ENCODE results near the gene SEC61A1.

SEC61A1 gene

GRCh38 chr3:128051837-128052594 is at the start of gene SEC61A1:
Gene SEC61A1 (plus strand): TSS chr3:128052437. CDS start chr3:128052553, 116 bp downstream.
- H3K27ac ChIP-seq = peak within 1 kb of the TSS; percentile 100
- peak; percentile 52; the same call in 1 of the 2 replicates for TF ChIP-seq ZFX (IDR thresholded peaks at IDR 0.05)
- no peak for TF ChIP-seq CTCF (conservative IDR thresholded peaks at IDR 0.05)

- no peak overlapping the region for H3K27ac ChIP-seq
- no peak for TF ChIP-seq ZFX (IDR thresholded peaks at IDR 0.05)
- TF ChIP-seq CTCF (conservative IDR thresholded peaks at IDR 0.05) = no peak
Observed at GRCh38 chr3:128004661-128005060, 47.6 kb upstream of the SEC61A1 start.

GRCh38 chr3:128006061-128007032 is 45.9 kb upstream of the SEC61A1 start:
- H3K27ac ChIP-seq = no peak overlapping the region
- no peak for TF ChIP-seq CTCF (conservative IDR thresholded peaks at IDR 0.05)
- TF ChIP-seq ZFX (IDR thresholded peaks at IDR 0.05) = no peak

GRCh38 chr3:128007033-128007424 is 45.2 kb upstream of the SEC61A1 start:
- no peak for TF ChIP-seq ZFX (IDR thresholded peaks at IDR 0.05)
- no peak overlapping the region for H3K27ac ChIP-seq

GRCh38 chr3:128009952-128010846 is 42.0 kb upstream of the SEC61A1 start:
- no peak for TF ChIP-seq CTCF (conservative IDR thresholded peaks at IDR 0.05)
- no peak for TF ChIP-seq ZFX (IDR thresholded peaks at IDR 0.05)
- H3K27ac ChIP-seq = no peak overlapping the region

- H3K27ac ChIP-seq = peak overlapping the region; percentile 4; the same call in 1 of the 2 replicates
- TF ChIP-seq ZFX (IDR thresholded peaks at IDR 0.05) (no peak), CTCF (conservative IDR thresholded peaks at IDR 0.05) (peak; percentile 96)
Observed at GRCh38 chr3:128011140-128011539, 41.1 kb upstream of the SEC61A1 start.

GRCh38 chr3:128012050-128012449 is 40.2 kb upstream of the SEC61A1 start:
- TF ChIP-seq CTCF (conservative IDR thresholded peaks at IDR 0.05) (no peak), ZFX (IDR thresholded peaks at IDR 0.05) (no peak)
- H3K27ac ChIP-seq = 0 out of 2 replicates have a peak overlapping the region, but pooled peaks have one; percentile 4

Data from C4-2B (cell line).